GM12878 (cell line): ENCODE results near the gene FCRLA. TPM values are rescaled to one million over a fixed set of nuclear protein-coding genes. Genes with fewer than 3 reads are reported as not detected.
A peak's percentile ranks its signal among the peaks of the same experiment; 100 is the strongest.

Source experiments
- ATAC-seq: fragments of 200-7000 bp; cut with Tn5 transposase; 3 replicates; pipeline ENCODE4 v1.9.1; 2020; ENCODE audit warnings: mild to moderate bottlenecking, moderate library complexity
- BruUV-seq: library from RNA; stranded (reverse); fragments of 400-500 nt; replicated peaks from 2 replicates; lab custom pipeline; 2021; lab: Mats Ljungman, UMichigan
- CTCF ChIA-PET: fragments of 300-600 bp; sonication (Branson Sonifier 250); formaldehyde crosslinking; extraction: SDS; loops from one replicate; lab custom pipeline; 2021; ENCODE audit warnings: inconsistent platforms; lab: Yijun Ruan, JAX
- POLR2A ChIA-PET: fragments of 350-600 bp; formaldehyde crosslinking; extraction: SDS; loops from one replicate; lab custom pipeline; 2021; ENCODE audit warnings: inconsistent platforms; lab: Charles Lee
- RAD21 ChIA-PET: fragments of 300-600 bp; sonication (Branson Sonifier 250); formaldehyde crosslinking; loops from one replicate; lab custom pipeline; 2023; ENCODE audit warnings: antibody characterized with exemption; ENCODE audit not compliant: unreplicated experiment; lab: Charles Lee
- SMC1A ChIA-PET: fragments of 300-600 bp; sonication (Branson Sonifier 250); formaldehyde crosslinking; loops from one replicate; lab custom pipeline; 2023; ENCODE audit not compliant: unreplicated experiment, uncharacterized antibody; lab: Charles Lee
- DNase-seq: peaks from one replicate; pipeline ENCODE4 v3.0.0-alpha.2; 2011; ENCODE audit warnings: low read depth, low spot score
- FAIRE-seq: peaks from 3 replicates; lab custom pipeline; 2011; peaks lifted over from hg19 to GRCh38; lab: Jason Lieb, UNC
- H2AFZ ChIP-seq: 2 replicates; pipeline ENCODE4 v1.6.0; 2011; ENCODE audit warnings: low read depth, low read length, control low read depth; ENCODE audit not compliant: control insufficient read depth
- H3K27ac ChIP-seq: 2 replicates; pipeline ENCODE4 v1.5.1; 2011; ENCODE audit warnings: control low read depth; ENCODE audit not compliant: control insufficient read depth, insufficient read depth
- H3K27me3 ChIP-seq, 2 experiments: replicated peaks in 1 of 2; 2 replicates each; pipeline versions ENCODE4 v1.6.0 to v1.6.1; 2011; ENCODE audit warnings: low read length in 1 of 2; ENCODE audit not compliant: control insufficient read depth in 2 of 2, insufficient read depth in 2 of 2
- H3K36me3 ChIP-seq, 2 experiments: 2 replicates each; pipeline ENCODE4 v1.5.1; 2011; ENCODE audit warnings: low read length in 1 of 2; ENCODE audit not compliant: control insufficient read depth in 2 of 2, insufficient read depth in 2 of 2
- H3K4me1 ChIP-seq: 2 replicates; pipeline ENCODE4 v1.6.1; 2011; ENCODE audit warnings: mild to moderate bottlenecking, low read length, moderate library complexity, mixed read lengths; ENCODE audit not compliant: control insufficient read depth, insufficient read depth
- H3K4me2 ChIP-seq: 2 replicates; pipeline ENCODE4 v1.6.0; 2011; ENCODE audit warnings: control low read depth; ENCODE audit not compliant: control insufficient read depth, insufficient read depth
- H3K4me3 ChIP-seq: fragments of 200-600 bp; sonication (generic); 2 replicates; pipeline ENCODE4 v1.5.1; 2016
- H3K79me2 ChIP-seq: 2 replicates; pipeline ENCODE4 v1.6.0; 2011; ENCODE audit warnings: low read length; ENCODE audit not compliant: control insufficient read depth, insufficient read depth
- H3K9ac ChIP-seq: 2 replicates; pipeline ENCODE4 v1.8.0; 2011; ENCODE audit warnings: low read length, control low read depth, mixed read lengths; ENCODE audit not compliant: control insufficient read depth, insufficient read depth
- H3K9me3 ChIP-seq: replicated peaks from 3 replicates; pipeline ENCODE4 v1.5.1; 2011; ENCODE audit warnings: mild to moderate bottlenecking, low read length; ENCODE audit not compliant: control insufficient read depth, insufficient read depth
- H4K20me1 ChIP-seq: 2 replicates; pipeline ENCODE4 v1.6.0; 2011; ENCODE audit not compliant: control insufficient read depth, insufficient read depth
- BCLAF1 ChIP-seq: fragments of 450-650 bp; IDR thresholded peaks from 2 replicates; pipeline ENCODE4 v1.6.1; 2017; ENCODE audit warnings: antibody characterized with exemption, mild to moderate bottlenecking, moderate library complexity
- EP300 ChIP-seq, 2 experiments: fragments of 150-350 bp in 1 of 2; IDR thresholded peaks; 2 replicates each; pipeline ENCODE4 v1.6.1; 2011 to 2012; ENCODE audit warnings: low read depth in 2 of 2, low read length in 2 of 2, borderline replicate concordance in 1 of 2, improper control_type of control experiment in 1 of 2, inconsistent platforms in 1 of 2; ENCODE audit not compliant: control insufficient read depth in 1 of 2
- HCFC1 ChIP-seq: fragments of 150-350 bp; IDR thresholded peaks from 2 replicates; pipeline ENCODE4 v1.6.1; 2014; ENCODE audit warnings: low read length
- HDGF ChIP-seq: fragments of 450-650 bp; IDR thresholded peaks from 2 replicates; pipeline ENCODE4 v1.6.1; 2016; ENCODE audit warnings: antibody characterized with exemption
- HSF1 ChIP-seq: fragments of 150-350 bp; IDR thresholded peaks from 2 replicates; pipeline ENCODE4 v1.6.1; 2014; ENCODE audit warnings: mild to moderate bottlenecking, low read depth, low read length
- KLF5 ChIP-seq: fragments of 450-650 bp; IDR thresholded peaks from 2 replicates; pipeline ENCODE4 v1.6.1; 2014; ENCODE audit warnings: mild to moderate bottlenecking; ENCODE audit not compliant: partially characterized antibody
- MAX ChIP-seq: IDR thresholded peaks from 2 replicates; pipeline ENCODE4 v1.6.1; 2012; ENCODE audit warnings: low read depth, low read length, improper control_type of control experiment
- SMARCA5 ChIP-seq: fragments of 450-650 bp; IDR thresholded peaks from 2 replicates; pipeline ENCODE4 v1.6.1; 2017; ENCODE audit warnings: mild to moderate bottlenecking
- WRNIP1 ChIP-seq: IDR thresholded peaks from 2 replicates; pipeline ENCODE4 v1.6.1; 2011; ENCODE audit warnings: low read depth, low read length, improper control_type of control experiment, borderline replicate concordance
- WGBS: methylation state at CpG from one replicate; pipeline ENCODE4 v1.1.6; 2016; ENCODE audit warnings: low lambda C conversion rate; ENCODE audit not compliant: insufficient replicate concordance, insufficient coverage; ENCODE audit errors: missing lambda C conversion rate; 5-methylcytosine and 5-hydroxymethylcytosine counted together
- in situ Hi-C: fragments of 300-500 bp; cut with MboI; formaldehyde crosslinking; loops from 9 replicates; pipeline ENCODE4 v1.14.3; 2018; ENCODE audit warnings: mixed read lengths
- intact Hi-C: fragments of 100-400 bp; cut with micrococcal nuclease; formaldehyde crosslinking; loops from one replicate; pipeline ENCODE4 v1.14.2; 2022; ENCODE audit not compliant: unreplicated experiment
- polyA plus RNA-seq, 11 experiments: library from polyadenylated mRNA; depleted of rRNA in 4 of 11; unstranded in 6 of 11; stranded (reverse) in 5 of 11; fragments of >200 nt; fragmentation: Nextera tagmentation in 4 of 11; fragmentation: Illumina TruSeq in 1 of 11; extraction: Ambion mirVana in 4 of 11; extraction: Trizol in 1 of 11; gene quantifications; 1 replicate in 1 of 11; 2 replicates in 10 of 11; pipeline versions ENCODE4 v1.2.1 to v1.2.3, GENCODE V29; 2011 to 2016; ENCODE audit warnings: inconsistent platforms in 2 of 11, missing spikeins in 2 of 11, low read depth in 1 of 11
- total RNA-seq, 4 experiments: library from RNA; depleted of rRNA in 3 of 4; stranded (reverse); fragments of >200 nt in 3 of 4; fragmentation: Illumina TruSeq in 1 of 4; extraction: Trizol in 1 of 4; gene quantifications; 2 replicates each; pipeline versions ENCODE4 v1.2.1 to v1.2.3, GENCODE V29; 2013 to 2021
- TF ChIP-seq, protein P1 (sequence below): fragments of 450-650 bp; IDR thresholded peaks from 2 replicates; pipeline ENCODE4 v1.6.1; 2016; ENCODE audit warnings: mild to moderate bottlenecking, moderate library complexity, borderline replicate concordance

FCRLA gene
- total and polyA plus RNA-seq, 10 of the 15 experiments (the other 5 are each of a cell fraction or from before 2014, with no cell fraction given), result 130 to 714 (median 374) TPM

GRCh38 chr1:161738627-161739287 is 31.7 kb downstream of the FCRLA start:
- Histone ChIP-seq H3K4me1 (peaks cover 62% of the 10 kb centered on the region), H2AFZ (peak overlapping the region; percentile 85), H3K79me2 (no peaks in the 10 kb centered on the region), H3K27ac (peak overlapping the region; percentile 83), H3K9ac (peak overlapping the region; percentile 17), H3K9me3 (no peaks in the 10 kb centered on the region), H3K36me3 (no peaks in the 10 kb centered on the region), H3K4me2 (peak overlapping the region; percentile 36), H4K20me1 (no peaks in the 10 kb centered on the region), H3K27me3 (no peaks in the 10 kb centered on the region), H3K4me3 (no peak overlapping the region)
- ChIA-PET RAD21 (interaction anchor here (0.5 to 6.4 kb wide), 31 partner anchors 10 to 573 kb away, joined by 3 to 85 read pairs (median 5); partner anchors contain the start of genes DUSP12, FCRLA, PPOX and TOMM40L), CTCF (interaction anchor here (0.5 to 16.4 kb wide), 39 partner anchors 10 to 547 kb away, joined by 3 to 262 read pairs (median 4); partner anchors contain the start of genes DUSP12, FCRLA and TOMM40L), POLR2A (interaction anchor here (0.6 to 5.0 kb wide), 8 partner anchors 8 to 322 kb away, joined by 3 to 34 read pairs (median 4); partner anchors contain the start of genes DUSP12 and FCRLA), SMC1A (interaction anchor here (0.7 to 9.7 kb wide), 34 partner anchors 9 to 546 kb away, joined by 3 to 97 read pairs (median 5); partner anchors contain the start of genes DUSP12, FCGR2A, FCRLA and TOMM40L)
- DNase-seq (peak; percentile 93), ATAC-seq (peak; percentile 89), FAIRE-seq (peak; percentile 80)
- intact Hi-C loops, result loop anchor here (1.0 to 5.0 kb wide), 3 partner anchors 32 to 171 kb away; partner anchors contain the start of gene FCRLA
- no TSS peak for BruUV-seq
- in situ Hi-C loops, result loop anchor here (5.0 kb wide), 1 partner anchor 91 kb away; no protein-coding TSS in a partner anchor
- WGBS, result 2% methylated on average over 4 of the region's 4 CpGs
- TF ChIP-seq WRNIP1, result no peak
- no peak for TF ChIP-seq BCLAF1
- TF ChIP-seq MAX, result peak; percentile 88
- no peak for TF ChIP-seq HCFC1
- no peak for TF ChIP-seq HSF1
- no peak; the same call in 1 of the 2 replicates for TF ChIP-seq SMARCA5
- TF ChIP-seq KLF5, result peak; percentile 37
- no peak; the same call in 1 of the 2 replicates for TF ChIP-seq HDGF
- TF ChIP-seq EP300 (IDR thresholded peaks at IDR 0.05; ENCODE audit: borderline replicate concordance in 1 of 2, control insufficient read depth in 1 of 2, low read depth in 2 of 2, low read length in 2 of 2), result 0 out of 4 replicates have a peak, but pooled peaks of 1 of the 2 experiments have one; percentile 5
- TF ChIP-seq, protein P1, sequence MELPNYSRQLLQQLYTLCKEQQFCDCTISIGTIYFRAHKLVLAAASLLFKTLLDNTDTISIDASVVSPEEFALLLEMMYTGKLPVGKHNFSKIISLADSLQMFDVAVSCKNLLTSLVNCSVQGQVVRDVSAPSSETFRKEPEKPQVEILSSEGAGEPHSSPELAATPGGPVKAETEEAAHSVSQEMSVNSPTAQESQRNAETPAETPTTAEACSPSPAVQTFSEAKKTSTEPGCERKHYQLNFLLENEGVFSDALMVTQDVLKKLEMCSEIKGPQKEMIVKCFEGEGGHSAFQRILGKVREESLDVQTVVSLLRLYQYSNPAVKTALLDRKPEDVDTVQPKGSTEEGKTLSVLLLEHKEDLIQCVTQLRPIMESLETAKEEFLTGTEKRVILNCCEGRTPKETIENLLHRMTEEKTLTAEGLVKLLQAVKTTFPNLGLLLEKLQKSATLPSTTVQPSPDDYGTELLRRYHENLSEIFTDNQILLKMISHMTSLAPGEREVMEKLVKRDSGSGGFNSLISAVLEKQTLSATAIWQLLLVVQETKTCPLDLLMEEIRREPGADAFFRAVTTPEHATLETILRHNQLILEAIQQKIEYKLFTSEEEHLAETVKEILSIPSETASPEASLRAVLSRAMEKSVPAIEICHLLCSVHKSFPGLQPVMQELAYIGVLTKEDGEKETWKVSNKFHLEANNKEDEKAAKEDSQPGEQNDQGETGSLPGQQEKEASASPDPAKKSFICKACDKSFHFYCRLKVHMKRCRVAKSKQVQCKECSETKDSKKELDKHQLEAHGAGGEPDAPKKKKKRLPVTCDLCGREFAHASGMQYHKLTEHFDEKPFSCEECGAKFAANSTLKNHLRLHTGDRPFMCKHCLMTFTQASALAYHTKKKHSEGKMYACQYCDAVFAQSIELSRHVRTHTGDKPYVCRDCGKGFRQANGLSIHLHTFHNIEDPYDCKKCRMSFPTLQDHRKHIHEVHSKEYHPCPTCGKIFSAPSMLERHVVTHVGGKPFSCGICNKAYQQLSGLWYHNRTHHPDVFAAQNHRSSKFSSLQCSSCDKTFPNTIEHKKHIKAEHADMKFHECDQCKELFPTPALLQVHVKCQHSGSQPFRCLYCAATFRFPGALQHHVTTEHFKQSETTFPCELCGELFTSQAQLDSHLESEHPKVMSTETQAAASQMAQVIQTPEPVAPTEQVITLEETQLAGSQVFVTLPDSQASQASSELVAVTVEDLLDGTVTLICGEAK, result no peak; the same call in 1 of the 2 replicates
